K562 (cell line): ENCODE results near the gene ZNF71. TPM values are rescaled to one million over a fixed set of nuclear protein-coding genes. Genes with fewer than 3 reads are reported as not detected.

ENCODE experiments used
- ATAC-seq: fragments of 200-7000 bp; cut with Tn5 transposase; 3 replicates; pipeline ENCODE4 v1.9.1; 2020; ENCODE audit warnings: moderate library complexity
- BruUV-seq: library from RNA; stranded (reverse); fragments of 400-500 nt; replicated peaks from 2 replicates; lab custom pipeline; 2021; lab: Mats Ljungman, UMichigan
- CTCF ChIA-PET: fragments of 300-600 bp; formaldehyde crosslinking; extraction: SDS; loops from one replicate; lab custom pipeline; 2021; ENCODE audit warnings: low intra/inter-chr PET ratio; lab: Yijun Ruan, JAX
- POLR2A ChIA-PET: fragments of 300-600, 350-650 bp; sonication (Branson Sonifier 250); formaldehyde crosslinking; extraction: SDS; loops from one replicate; lab custom pipeline; 2021; ENCODE audit warnings: antibody characterized with exemption, inconsistent platforms; lab: Yijun Ruan, JAX
- DNase-seq, 4 experiments: peaks; one replicate each; pipeline versions ENCODE4 v3.0.0 to v3.0.0-alpha.2; 2011 to 2018; ENCODE audit warnings: low spot score in 3 of 4, mixed read lengths in 3 of 4; ENCODE audit errors: extremely low read depth in 1 of 4
- FAIRE-seq: peaks from 2 replicates; lab custom pipeline; 2011; peaks lifted over from hg19 to GRCh38; lab: Jason Lieb, UNC
- H2AFZ ChIP-seq: 2 replicates; pipeline ENCODE4 v1.6.0; 2011; ENCODE audit warnings: low read depth, low read length, control low read depth, inconsistent platforms
- H3K27ac ChIP-seq: fragments of 200-600 bp; 3 replicates; pipeline ENCODE4 v1.8.0; 2011; ENCODE audit warnings: low read depth, mild to moderate bottlenecking, control low read depth, inconsistent platforms, low read length, moderate library complexity, mixed read lengths; ENCODE audit errors: extremely low read depth
- H3K27me3 ChIP-seq, 2 experiments: fragments of 300-600 bp in 1 of 2; 2 replicates in 1 of 2; 3 replicates in 1 of 2; pipeline versions ENCODE4 v1.6.0 to v1.8.0; 2011; ENCODE audit warnings: inconsistent platforms in 2 of 2, low read length in 2 of 2, mild to moderate bottlenecking in 1 of 2, mixed read lengths in 1 of 2, moderate library complexity in 1 of 2; ENCODE audit not compliant: control insufficient read depth in 2 of 2, insufficient read depth in 2 of 2
- H3K36me3 ChIP-seq: fragments of 300-600 bp; 3 replicates; pipeline ENCODE4 v1.8.0; 2011; ENCODE audit warnings: mild to moderate bottlenecking, low read length, inconsistent platforms; ENCODE audit not compliant: control insufficient read depth, insufficient read depth
- H3K4me1 ChIP-seq, 2 experiments: fragments of 200-600 bp in 1 of 2; replicated peaks in 1 of 2; 2 replicates in 1 of 2; 3 replicates in 1 of 2; pipeline versions ENCODE4 v1.5.1 to v1.8.0; 2011; ENCODE audit warnings: inconsistent platforms in 2 of 2, low read length in 2 of 2, mild to moderate bottlenecking in 1 of 2, mixed read lengths in 1 of 2, moderate library complexity in 1 of 2; ENCODE audit not compliant: control insufficient read depth in 2 of 2, insufficient read depth in 2 of 2
- H3K4me2 ChIP-seq: 2 replicates; pipeline ENCODE4 v1.6.1; 2011; ENCODE audit warnings: low read length, control low read depth, inconsistent platforms, mixed read lengths; ENCODE audit not compliant: insufficient read depth
- H3K4me3 ChIP-seq: fragments of 200-600 bp; sonication (generic), shearing (Covaris generic); 2 replicates; pipeline ENCODE4 v1.5.1; 2016; ENCODE audit warnings: control low read depth, inconsistent platforms
- H3K79me2 ChIP-seq: fragments of 200-600 bp; 3 replicates; pipeline ENCODE4 v1.8.0; 2011; ENCODE audit warnings: low read length, inconsistent platforms; ENCODE audit not compliant: control insufficient read depth, insufficient read depth
- H3K9ac ChIP-seq, 2 experiments: 2 replicates each; pipeline versions ENCODE4 v1.6.0 to v1.6.1; 2011; ENCODE audit warnings: low read depth in 2 of 2, low read length in 2 of 2, control low read depth in 1 of 2, inconsistent platforms in 1 of 2, mild to moderate bottlenecking in 1 of 2, mixed read lengths in 1 of 2; ENCODE audit not compliant: insufficient read depth in 1 of 2
- H3K9me1 ChIP-seq: one replicate; pipeline ENCODE4 v1.6.0; 2011; ENCODE audit warnings: inconsistent platforms, mild to moderate bottlenecking, low read length, moderate library complexity; ENCODE audit not compliant: control insufficient read depth, insufficient read depth
- H3K9me3 ChIP-seq: replicated peaks from 2 replicates; pipeline ENCODE4 v1.5.1; 2011; ENCODE audit warnings: low read depth, low read length, inconsistent platforms; ENCODE audit not compliant: control insufficient read depth, insufficient read depth
- H4K20me1 ChIP-seq: replicated peaks from 2 replicates; pipeline ENCODE4 v1.6.1; 2011; ENCODE audit warnings: low read length, inconsistent platforms, mixed read lengths; ENCODE audit not compliant: control insufficient read depth, insufficient read depth
- ADNP ChIP-seq: fragments of 200-800 bp; sonication (Bioruptor generic); IDR thresholded peaks from 2 replicates; pipeline ENCODE4 v1.6.1; 2016; ENCODE audit warnings: missing genetic modification characterization, missing compliant biosample characterization
- BHLHE40 ChIP-seq: IDR thresholded peaks from 2 replicates; pipeline ENCODE4 v1.6.1; 2011; ENCODE audit warnings: low read length, improper control_type of control experiment
- CBFB ChIP-seq: sonication (generic); formaldehyde crosslinking; IDR thresholded peaks from 2 replicates; pipeline ENCODE4 v1.4.0; 2020; ENCODE audit warnings: mild to moderate bottlenecking, missing genetic modification reagents
- CEBPG ChIP-seq, 3 experiments: fragments of 200-800 bp in 1 of 3; sonication (Bioruptor generic) in 1 of 3; sonication (generic) in 1 of 3; formaldehyde crosslinking in 1 of 3; IDR thresholded peaks in 2 of 3; conservative IDR thresholded peaks in 1 of 3; 2 replicates each; pipeline versions ENCODE4 v1.6.1 to v1.8.0; 2016 to 2022; ENCODE audit warnings: missing compliant biosample characterization in 2 of 3, missing genetic modification characterization in 2 of 3, mild to moderate bottlenecking in 1 of 3, missing genetic modification reagents in 1 of 3
- ELF1 ChIP-seq: fragments of 200-800 bp; sonication (Bioruptor generic); IDR thresholded peaks from 2 replicates; pipeline ENCODE4 v1.6.1; 2016; ENCODE audit warnings: missing genetic modification characterization, missing compliant biosample characterization
- FOXP1 ChIP-seq: sonication (generic); formaldehyde crosslinking; IDR thresholded peaks from 2 replicates; pipeline ENCODE4 v1.8.0; 2022; ENCODE audit warnings: mild to moderate bottlenecking, missing genetic modification reagents
- GATAD2A ChIP-seq: fragments of 450-650 bp; IDR thresholded peaks from 2 replicates; pipeline ENCODE4 v1.6.1; 2017
- HCFC1 ChIP-seq: IDR thresholded peaks from 2 replicates; pipeline ENCODE4 v1.6.1; 2012; ENCODE audit warnings: low read depth, low read length, improper control_type of control experiment
- HNRNPUL1 ChIP-seq: fragments of 200-400 bp; formaldehyde crosslinking; IDR thresholded peaks from 2 replicates; pipeline ENCODE4 v1.6.1; 2017; ENCODE audit warnings: low read length
- KDM4B ChIP-seq, 2 experiments: fragments of 450-650 bp in 1 of 2; sonication (generic) in 1 of 2; IDR thresholded peaks; 2 replicates each; pipeline ENCODE4 v1.6.1; 2016 to 2017; ENCODE audit warnings: borderline replicate concordance in 2 of 2, antibody characterized with exemption in 1 of 2, low read depth in 1 of 2, mild to moderate bottlenecking in 1 of 2
- MCM5 ChIP-seq: fragments of 450-650 bp; IDR thresholded peaks from 2 replicates; pipeline ENCODE4 v1.6.1; 2016; ENCODE audit warnings: low read depth
- NCOA2 ChIP-seq, 2 experiments: fragments of 450-650 bp; IDR thresholded peaks; 2 replicates each; pipeline ENCODE4 v1.6.1; 2018; ENCODE audit warnings: mild to moderate bottlenecking in 2 of 2, moderate library complexity in 1 of 2; ENCODE audit not compliant: partially characterized antibody in 2 of 2
- NONO ChIP-seq, 2 experiments: fragments of 200-400 bp in 1 of 2; fragments of 450-650 bp in 1 of 2; formaldehyde crosslinking in 1 of 2; IDR thresholded peaks; 2 replicates each; pipeline ENCODE4 v1.6.1; 2017; ENCODE audit warnings: low read depth in 2 of 2, mild to moderate bottlenecking in 2 of 2, moderate library complexity in 2 of 2, low read length in 1 of 2
- TARDBP ChIP-seq: fragments of 450-650 bp; IDR thresholded peaks from 2 replicates; pipeline ENCODE4 v1.6.1; 2016
- ZKSCAN1 ChIP-seq: fragments of 150-350 bp; IDR thresholded peaks from 2 replicates; pipeline ENCODE4 v1.6.1; 2016; ENCODE audit warnings: low read depth, low read length
- ZNF76 ChIP-seq: fragments of 250-450 bp; sonication (Bioruptor Pico); IDR thresholded peaks from 2 replicates; pipeline ENCODE4 v1.4.0; 2020; ENCODE audit warnings: mild to moderate bottlenecking, moderate library complexity, borderline replicate concordance
- ZSCAN29 ChIP-seq: fragments of 450-650 bp; IDR thresholded peaks from 2 replicates; pipeline ENCODE4 v1.6.1; 2017
- WGBS: fragments of 100-300 bp; shearing (Covaris generic); methylation state at CpG from one replicate; pipeline ENCODE4 v1.1.6; 2016; ENCODE audit warnings: low coverage, mixed read lengths; ENCODE audit not compliant: insufficient coverage; ENCODE audit errors: missing lambda C conversion rate; 5-methylcytosine and 5-hydroxymethylcytosine counted together
- in situ Hi-C: fragments of 300-500 bp; cut with MboI; formaldehyde crosslinking; loops from 4 replicates; pipeline ENCODE4 v1.15.0; 2018; ENCODE audit warnings: inconsistent platforms, mixed read lengths
- intact Hi-C: fragments of 100-400 bp; cut with micrococcal nuclease; formaldehyde crosslinking; loops from 2 replicates; pipeline ENCODE4 v1.14.2; 2022
- polyA plus RNA-seq, 8 experiments: library from polyadenylated mRNA; depleted of rRNA in 4 of 8; stranded (reverse) in 5 of 8; unstranded in 3 of 8; fragments of >200 nt; fragmentation: Nextera tagmentation in 2 of 8; fragmentation: Illumina TruSeq in 1 of 8; extraction: Ambion mirVana in 2 of 8; extraction: Trizol in 1 of 8; gene quantifications; 2 replicates each; pipeline versions ENCODE4 v1.2.1 to v1.2.3, GENCODE V29; 2011 to 2014; ENCODE audit warnings: inconsistent platforms in 1 of 8, missing spikeins in 1 of 8
- total RNA-seq, 7 experiments: library from RNA; depleted of rRNA in 6 of 7; stranded (reverse); fragments of >200 nt in 6 of 7; fragmentation: Illumina TruSeq in 2 of 7; extraction: Trizol in 2 of 7; gene quantifications; 2 replicates each; pipeline versions ENCODE4 v1.2.1 to v1.2.3, GENCODE V29; 2011 to 2021; ENCODE audit warnings: low replicate concordance in 1 of 7
- TF ChIP-seq, protein P1 (sequence below): fragments of 450-650 bp; IDR thresholded peaks from one replicate; pipeline ENCODE4 v1.6.1; 2018; ENCODE audit warnings: mild to moderate bottlenecking, moderate library complexity; ENCODE audit not compliant: partially characterized antibody
- TF ChIP-seq, protein P2 (sequence below), 2 experiments: fragments of 450-650 bp in 1 of 2; sonication (generic) in 1 of 2; formaldehyde crosslinking; conservative IDR thresholded peaks; 2 replicates each; pipeline versions ENCODE4 v1.4.0 to v1.8.1; 2020 to 2022; ENCODE audit warnings: mild to moderate bottlenecking in 1 of 2, missing genetic modification reagents in 1 of 2

Gene ZNF71
- total and polyA plus RNA-seq, 9 of the 15 experiments (the other 6 are each of a cell fraction or from before 2014, with no cell fraction given): 0.04 to 0.13 (median 0.06) TPM; not detected in 4

DNA sequence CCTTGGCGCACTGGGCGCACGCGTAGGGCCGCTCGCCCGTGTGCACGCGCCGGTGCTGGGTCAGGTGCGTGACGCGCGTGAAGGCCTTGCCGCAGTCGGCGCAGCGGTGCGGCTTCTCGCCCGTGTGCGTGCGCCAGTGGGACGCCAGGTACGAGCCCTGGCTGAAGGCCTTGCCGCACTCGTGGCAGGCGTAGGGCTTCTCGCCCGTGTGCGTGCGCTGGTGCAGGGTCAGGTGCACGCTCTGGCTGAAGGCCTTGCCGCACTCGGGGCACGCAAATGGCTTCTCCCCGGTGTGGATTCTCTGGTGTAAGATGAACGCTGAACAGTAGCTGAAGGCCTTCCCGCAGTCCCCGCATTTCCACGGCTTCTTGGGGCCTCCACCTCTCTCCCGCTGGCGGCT, 69.4 kb downstream of the ZNF71 start:
- Histone ChIP-seq H3K9ac (no peak overlapping the region), H3K79me2 (no peaks in the 10 kb centered on the region), H3K36me3 (no peaks in the 10 kb centered on the region), H3K4me1 (no peaks in the 10 kb centered on the region), H3K27me3 (no peaks in the 10 kb centered on the region), H3K27ac (no peak overlapping the region), H3K4me2 (no peak overlapping the region), H2AFZ (no peak overlapping the region), H3K9me3 (no peaks in the 10 kb centered on the region; the same call in 1 of the 2 replicates), H3K4me3 (no peak overlapping the region), H4K20me1 (no peaks in the 10 kb centered on the region), H3K9me1 (no peaks in the 10 kb centered on the region)
- ATAC-seq: no peak
- WGBS: 21% methylated on average over 43 of the region's 43 CpGs
- no peak for FAIRE-seq
- DNase-seq: no peak
- in situ Hi-C loops (no loop called here), intact Hi-C loops (no loop called here)
- no TSS peak for BruUV-seq
- no peak for TF ChIP-seq NCOA2 (IDR thresholded peaks at IDR 0.05; ENCODE audit: partially characterized antibody in 2 of 2)
- TF ChIP-seq ZKSCAN1: no peak
- no peak for TF ChIP-seq CBFB (CRISPR knock-in tag)
- TF ChIP-seq, protein P1, sequence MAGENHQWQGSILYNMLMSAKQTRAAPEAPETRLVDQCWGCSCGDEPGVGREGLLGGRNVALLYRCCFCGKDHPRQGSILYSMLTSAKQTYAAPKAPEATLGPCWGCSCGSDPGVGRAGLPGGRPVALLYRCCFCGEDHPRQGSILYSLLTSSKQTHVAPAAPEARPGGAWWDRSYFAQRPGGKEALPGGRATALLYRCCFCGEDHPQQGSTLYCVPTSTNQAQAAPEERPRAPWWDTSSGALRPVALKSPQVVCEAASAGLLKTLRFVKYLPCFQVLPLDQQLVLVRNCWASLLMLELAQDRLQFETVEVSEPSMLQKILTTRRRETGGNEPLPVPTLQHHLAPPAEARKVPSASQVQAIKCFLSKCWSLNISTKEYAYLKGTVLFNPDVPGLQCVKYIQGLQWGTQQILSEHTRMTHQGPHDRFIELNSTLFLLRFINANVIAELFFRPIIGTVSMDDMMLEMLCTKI: no peak
- no peak for TF ChIP-seq HCFC1
- no peak for TF ChIP-seq HNRNPUL1
- TF ChIP-seq CEBPG (CRISPR knock-in tag; IDR thresholded peaks at IDR 0.05): no peak
- TF ChIP-seq CEBPG (tag; conservative IDR thresholded peaks at IDR 0.05 in 1 of 2, IDR thresholded peaks at IDR 0.05 in 1 of 2): no peak
- TF ChIP-seq GATAD2A: no peak
- TF ChIP-seq, protein P2, sequence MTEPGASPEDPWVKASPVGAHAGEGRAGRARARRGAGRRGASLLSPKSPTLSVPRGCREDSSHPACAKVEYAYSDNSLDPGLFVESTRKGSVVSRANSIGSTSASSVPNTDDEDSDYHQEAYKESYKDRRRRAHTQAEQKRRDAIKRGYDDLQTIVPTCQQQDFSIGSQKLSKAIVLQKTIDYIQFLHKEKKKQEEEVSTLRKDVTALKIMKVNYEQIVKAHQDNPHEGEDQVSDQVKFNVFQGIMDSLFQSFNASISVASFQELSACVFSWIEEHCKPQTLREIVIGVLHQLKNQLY (CRISPR knock-in tag; conservative IDR thresholded peaks at IDR 0.05): no peak
- TF ChIP-seq ZNF76 (CRISPR knock-in tag): no peak
- no peak for TF ChIP-seq TARDBP
- no peak for TF ChIP-seq FOXP1
- no peak for TF ChIP-seq ELF1
- TF ChIP-seq BHLHE40: no peak
- TF ChIP-seq NONO (IDR thresholded peaks at IDR 0.05; ENCODE audit: low read depth in 2 of 2, low read length in 1 of 2): no peak
- TF ChIP-seq KDM4B (IDR thresholded peaks at IDR 0.05; ENCODE audit: borderline replicate concordance in 2 of 2, low read depth in 1 of 2): no peak
- no peak for TF ChIP-seq MCM5
- TF ChIP-seq ADNP (tag): no peak
- TF ChIP-seq ZSCAN29: no peak
- POLR2A ChIA-PET: no interaction called here
- CTCF ChIA-PET: no interaction called here
